HEK293 (cell line): ENCODE measurements around the gene GPR146.
A peak's percentile ranks its signal among the peaks of the same experiment; 100 is the strongest.

Experiments used
- GLI4 ChIP-seq: fragments of 450-650 bp; formaldehyde crosslinking; IDR thresholded peaks from 2 replicates; pipeline ENCODE4 v1.5.1; 2016; ENCODE audit warnings: missing biosample characterization, missing genetic modification characterization
- HIC1 ChIP-seq: fragments of 450-650 bp; formaldehyde crosslinking; IDR thresholded peaks from 2 replicates; pipeline ENCODE4 v1.5.1; 2016; ENCODE audit warnings: missing biosample characterization, missing genetic modification characterization
- HOXA7 ChIP-seq: sonication (generic); formaldehyde crosslinking; IDR thresholded peaks from 2 replicates; pipeline ENCODE4 v1.8.1; 2022; ENCODE audit warnings: missing genetic modification reagents, borderline replicate concordance
- KLF10 ChIP-seq: fragments of 450-650 bp; IDR thresholded peaks from 2 replicates; pipeline ENCODE4 v1.5.1; 2018; ENCODE audit warnings: missing biosample characterization, mild to moderate bottlenecking, missing genetic modification characterization
- KLF17 ChIP-seq: fragments of 450-650 bp; formaldehyde crosslinking; IDR thresholded peaks from 2 replicates; pipeline ENCODE4 v1.5.1; 2016; ENCODE audit warnings: missing biosample characterization, missing genetic modification characterization
- OSR2 ChIP-seq: fragments of 450-650 bp; formaldehyde crosslinking; IDR thresholded peaks from 2 replicates; pipeline ENCODE4 v1.5.1; 2016; ENCODE audit warnings: missing biosample characterization, missing genetic modification characterization
- PATZ1 ChIP-seq: fragments of 450-650 bp; formaldehyde crosslinking; IDR thresholded peaks from 2 replicates; pipeline ENCODE4 v1.5.1; 2016; ENCODE audit warnings: missing biosample characterization, missing genetic modification characterization
- RBAK ChIP-seq: fragments of 450-650 bp; formaldehyde crosslinking; IDR thresholded peaks from 2 replicates; pipeline ENCODE4 v1.5.1; 2016; ENCODE audit warnings: missing biosample characterization, missing genetic modification characterization
- ZBTB20 ChIP-seq: fragments of 450-650 bp; formaldehyde crosslinking; IDR thresholded peaks from 2 replicates; pipeline ENCODE4 v1.5.1; 2016; ENCODE audit warnings: missing biosample characterization, missing genetic modification characterization
- ZBTB26 ChIP-seq: fragments of 450-650 bp; formaldehyde crosslinking; optimal IDR thresholded peaks from 2 replicates; pipeline ENCODE3; 2016; ENCODE audit warnings: missing biosample characterization, mild to moderate bottlenecking, missing genetic modification characterization
- ZBTB48 ChIP-seq: fragments of 450-650 bp; formaldehyde crosslinking; IDR thresholded peaks from 2 replicates; pipeline ENCODE4 v1.5.1; 2016; ENCODE audit warnings: missing biosample characterization, missing genetic modification characterization
- ZFHX2 ChIP-seq: fragments of 450-650 bp; formaldehyde crosslinking; conservative IDR thresholded peaks from 2 replicates; pipeline ENCODE4 v1.5.1; 2016; ENCODE audit warnings: missing biosample characterization, missing genetic modification characterization
- ZIC2 ChIP-seq: fragments of 450-650 bp; formaldehyde crosslinking; IDR thresholded peaks from 2 replicates; pipeline ENCODE4 v1.5.1; 2016; ENCODE audit warnings: missing biosample characterization, missing genetic modification characterization
- ZNF132 ChIP-seq: fragments of 450-650 bp; formaldehyde crosslinking; IDR thresholded peaks from 2 replicates; pipeline ENCODE4 v1.5.1; 2017; ENCODE audit warnings: missing biosample characterization, missing genetic modification characterization, borderline replicate concordance
- ZNF146 ChIP-seq: fragments of 450-650 bp; formaldehyde crosslinking; IDR thresholded peaks from 2 replicates; pipeline ENCODE4 v1.5.1; 2016; ENCODE audit warnings: missing biosample characterization, missing genetic modification characterization
- ZNF16 ChIP-seq: fragments of 450-650 bp; formaldehyde crosslinking; IDR thresholded peaks from 2 replicates; pipeline ENCODE4 v1.5.1; 2016; ENCODE audit warnings: low read depth, missing biosample characterization, missing genetic modification characterization
- ZNF211 ChIP-seq: fragments of 450-650 bp; formaldehyde crosslinking; IDR thresholded peaks from 2 replicates; pipeline ENCODE4 v1.5.1; 2016; ENCODE audit warnings: low read depth, missing biosample characterization, missing genetic modification characterization
- ZNF398 ChIP-seq: fragments of 450-650 bp; formaldehyde crosslinking; IDR thresholded peaks from 2 replicates; pipeline ENCODE4 v1.5.1; 2017; ENCODE audit warnings: missing biosample characterization, missing genetic modification characterization
- ZNF404 ChIP-seq: fragments of 450-650 bp; formaldehyde crosslinking; IDR thresholded peaks from 2 replicates; pipeline ENCODE4 v1.5.1; 2017; ENCODE audit warnings: missing biosample characterization, missing genetic modification characterization
- ZNF600 ChIP-seq: fragments of 450-650 bp; formaldehyde crosslinking; IDR thresholded peaks from 2 replicates; pipeline ENCODE4 v1.5.1; 2016; ENCODE audit warnings: missing biosample characterization, missing genetic modification characterization
- ZNF629 ChIP-seq: fragments of 450-650 bp; formaldehyde crosslinking; IDR thresholded peaks from 2 replicates; pipeline ENCODE4 v1.5.1; 2017; ENCODE audit warnings: missing biosample characterization, missing genetic modification characterization
- ZNF639 ChIP-seq: fragments of 450-650 bp; formaldehyde crosslinking; IDR thresholded peaks from 2 replicates; pipeline ENCODE4 v1.5.1; 2016; ENCODE audit warnings: missing biosample characterization, missing genetic modification characterization
- ZNF645 ChIP-seq: fragments of 450-650 bp; formaldehyde crosslinking; IDR thresholded peaks from 2 replicates; pipeline ENCODE4; 2016; ENCODE audit warnings: missing biosample characterization, missing genetic modification characterization
- ZNF701 ChIP-seq: fragments of 450-650 bp; formaldehyde crosslinking; IDR thresholded peaks from 2 replicates; pipeline ENCODE4 v1.5.1; 2016; ENCODE audit warnings: missing biosample characterization, missing genetic modification characterization
- ZNF704 ChIP-seq: fragments of 450-650 bp; formaldehyde crosslinking; IDR thresholded peaks from 2 replicates; pipeline ENCODE4 v1.5.1; 2016; ENCODE audit warnings: missing biosample characterization, missing genetic modification characterization
- ZNF707 ChIP-seq: fragments of 450-650 bp; formaldehyde crosslinking; IDR thresholded peaks from 2 replicates; pipeline ENCODE4 v1.5.1; 2016; ENCODE audit warnings: missing biosample characterization, missing genetic modification characterization
- ZNF792 ChIP-seq: fragments of 450-650 bp; formaldehyde crosslinking; IDR thresholded peaks from 2 replicates; pipeline ENCODE4 v1.5.1; 2016; ENCODE audit warnings: missing biosample characterization, missing genetic modification characterization
- ZNF837 ChIP-seq: fragments of 450-650 bp; formaldehyde crosslinking; IDR thresholded peaks from 2 replicates; pipeline ENCODE4 v1.5.1; 2016; ENCODE audit warnings: missing biosample characterization, missing genetic modification characterization

The GPR146 gene

GRCh38 chr7:1081931-1082401 is 37.6 kb downstream of the GPR146 start (continued):
- no peak for TF ChIP-seq ZNF792
- TF ChIP-seq ZIC2 (tag by site-specific recombination) = peak; percentile 75; the same call in 1 of the 2 replicates
- TF ChIP-seq RBAK (tag by site-specific recombination) = no peak
- TF ChIP-seq ZNF645 (tag by site-specific recombination) = no peak
- TF ChIP-seq KLF10 (tag by site-specific recombination) = no peak
- no peak for TF ChIP-seq HOXA7
- no peak for TF ChIP-seq ZNF704 (tag by site-specific recombination)
- no peak for TF ChIP-seq KLF17
- no peak for TF ChIP-seq ZNF16 (tag by site-specific recombination)
- TF ChIP-seq PATZ1 (tag by site-specific recombination) = 0 out of 2 replicates have a peak, but pooled peaks have one; percentile 21
- no peak for TF ChIP-seq GLI4 (tag by site-specific recombination)
- TF ChIP-seq ZNF707 = no peak
- no peak for TF ChIP-seq ZNF639
- TF ChIP-seq ZBTB26 = no peak
- no peak for TF ChIP-seq ZNF211 (tag by site-specific recombination)
- no peak for TF ChIP-seq ZNF701 (tag by site-specific recombination)
- TF ChIP-seq ZBTB20 (tag by site-specific recombination) = no peak
- TF ChIP-seq ZNF629 (tag by site-specific recombination) = no peak
- TF ChIP-seq ZNF398 (tag by site-specific recombination) = no peak
- TF ChIP-seq ZBTB48 = no peak
- no peak for TF ChIP-seq ZNF132 (tag by site-specific recombination)
- TF ChIP-seq ZNF600 (tag by site-specific recombination) = peak; percentile 45; the same call in 1 of the 2 replicates
- no peak for TF ChIP-seq ZNF404 (tag by site-specific recombination)
- no peak for TF ChIP-seq ZNF837 (tag by site-specific recombination)
- TF ChIP-seq ZFHX2 (tag by site-specific recombination) = peak; percentile 38
- no peak for TF ChIP-seq ZNF146 (tag by site-specific recombination)
- peak; percentile 56; the same call in 1 of the 2 replicates for TF ChIP-seq OSR2
- TF ChIP-seq HIC1 (tag by site-specific recombination) = no peak
